ENCODE data around the gene GMCL2.

GMCL2 gene

DNA sequence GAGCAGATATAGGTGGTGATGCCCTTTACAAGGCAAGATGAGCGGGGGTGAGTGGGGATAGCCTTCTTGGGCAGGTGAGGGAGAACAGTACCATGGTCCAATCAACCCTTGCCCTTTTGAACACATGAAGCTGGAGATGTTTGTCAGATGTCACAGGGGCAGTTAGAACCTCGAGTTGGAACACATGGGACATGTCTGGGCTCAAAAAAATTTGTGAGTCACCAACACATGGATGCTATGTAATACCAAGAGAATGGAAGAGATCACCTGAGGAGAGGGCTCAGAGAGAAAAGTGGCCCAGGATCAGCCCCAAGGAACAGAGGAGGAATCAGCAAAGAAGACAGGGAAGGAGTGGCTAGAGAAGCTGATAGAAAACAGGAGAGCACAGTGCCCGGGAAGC is 40.8 kb upstream of the GMCL2 start:
- H3K27ac ChIP-seq: no peak overlapping the region

DNA sequence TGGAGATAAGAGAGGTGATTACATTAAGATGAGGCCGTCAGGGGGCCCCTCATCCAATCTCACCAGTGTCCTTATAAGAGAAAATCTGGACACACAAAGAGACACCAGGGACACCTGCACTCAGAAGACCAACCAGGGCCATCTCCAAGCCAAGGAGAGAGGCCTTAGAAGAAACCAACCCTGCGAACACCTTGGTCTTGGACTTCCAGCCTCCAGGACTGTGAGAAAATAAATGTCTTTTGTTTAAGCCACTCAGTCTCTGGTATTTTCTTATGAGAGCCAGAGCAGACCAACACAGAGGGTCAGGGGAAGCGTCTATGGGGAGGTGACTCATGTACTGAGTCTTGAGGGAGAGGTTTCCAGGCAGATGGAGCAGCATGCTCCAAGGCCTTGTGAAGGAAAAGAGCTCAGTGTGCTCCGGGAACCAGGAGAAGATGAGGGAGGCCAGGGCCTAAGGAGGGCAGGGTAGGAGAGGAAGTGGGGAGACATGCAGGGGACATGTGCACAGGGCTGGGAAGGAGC is 40.0 kb upstream of the GMCL2 start:
- no peak overlapping the region for H3K27ac ChIP-seq
- TF ChIP-seq ZFX (IDR thresholded peaks at IDR 0.05): no peak
- TF ChIP-seq, protein P1, sequence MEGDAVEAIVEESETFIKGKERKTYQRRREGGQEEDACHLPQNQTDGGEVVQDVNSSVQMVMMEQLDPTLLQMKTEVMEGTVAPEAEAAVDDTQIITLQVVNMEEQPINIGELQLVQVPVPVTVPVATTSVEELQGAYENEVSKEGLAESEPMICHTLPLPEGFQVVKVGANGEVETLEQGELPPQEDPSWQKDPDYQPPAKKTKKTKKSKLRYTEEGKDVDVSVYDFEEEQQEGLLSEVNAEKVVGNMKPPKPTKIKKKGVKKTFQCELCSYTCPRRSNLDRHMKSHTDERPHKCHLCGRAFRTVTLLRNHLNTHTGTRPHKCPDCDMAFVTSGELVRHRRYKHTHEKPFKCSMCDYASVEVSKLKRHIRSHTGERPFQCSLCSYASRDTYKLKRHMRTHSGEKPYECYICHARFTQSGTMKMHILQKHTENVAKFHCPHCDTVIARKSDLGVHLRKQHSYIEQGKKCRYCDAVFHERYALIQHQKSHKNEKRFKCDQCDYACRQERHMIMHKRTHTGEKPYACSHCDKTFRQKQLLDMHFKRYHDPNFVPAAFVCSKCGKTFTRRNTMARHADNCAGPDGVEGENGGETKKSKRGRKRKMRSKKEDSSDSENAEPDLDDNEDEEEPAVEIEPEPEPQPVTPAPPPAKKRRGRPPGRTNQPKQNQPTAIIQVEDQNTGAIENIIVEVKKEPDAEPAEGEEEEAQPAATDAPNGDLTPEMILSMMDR (conservative IDR thresholded peaks at IDR 0.05): no peak

More for the DNA sequence above, 40.8 kb upstream of the GMCL2 start:
- TF ChIP-seq, protein P1 (conservative IDR thresholded peaks at IDR 0.05): no peak
- no peak for TF ChIP-seq ZFX (IDR thresholded peaks at IDR 0.05)

DNA sequence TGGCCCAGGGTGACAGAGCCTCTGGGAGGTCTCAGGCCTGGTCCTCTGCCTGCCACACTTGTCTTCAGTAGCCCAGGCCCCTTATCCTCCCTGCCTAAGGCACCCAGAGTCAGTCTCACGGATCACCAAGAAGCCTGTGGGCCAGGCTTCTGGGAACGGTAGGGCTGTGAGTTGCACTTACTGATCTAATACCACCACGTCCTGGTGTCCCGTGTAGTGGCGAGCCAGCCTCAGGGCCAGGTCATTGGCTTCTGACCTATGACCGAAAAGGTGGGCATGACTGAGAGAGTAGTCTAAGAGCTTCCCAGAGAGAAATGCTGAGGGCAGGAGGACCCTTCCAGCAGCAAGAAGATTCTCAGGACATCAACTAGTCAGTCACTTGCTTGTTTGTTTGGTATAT is 38.0 kb upstream of the GMCL2 start:
- TF ChIP-seq ZFX (IDR thresholded peaks at IDR 0.05): no peak
- TF ChIP-seq, protein P1 (conservative IDR thresholded peaks at IDR 0.05): no peak
- no peak overlapping the region for H3K27ac ChIP-seq

DNA sequence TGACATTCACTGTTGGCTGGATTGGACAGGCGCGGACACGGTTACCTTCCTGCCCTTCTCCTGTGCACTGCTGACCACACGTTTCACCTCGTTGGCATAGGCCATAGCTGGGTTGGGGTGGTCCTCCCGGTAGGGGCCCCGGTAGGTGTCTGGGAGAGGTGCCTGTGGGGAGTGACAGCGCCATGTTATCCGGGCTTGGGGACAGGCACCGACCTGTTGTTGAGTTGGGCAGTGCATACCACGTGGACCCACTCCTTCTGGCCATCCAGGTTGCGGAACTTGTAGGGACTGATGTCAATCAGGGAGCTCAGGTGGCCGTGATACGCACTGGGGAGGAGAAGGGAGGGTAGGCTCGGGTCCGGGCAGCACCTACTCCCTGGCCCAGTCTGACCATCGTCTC is 37.2 kb upstream of the GMCL2 start:
- TF ChIP-seq, protein P1 (conservative IDR thresholded peaks at IDR 0.05): no peak
- TF ChIP-seq ZFX (IDR thresholded peaks at IDR 0.05): no peak
- no peak overlapping the region for H3K27ac ChIP-seq

DNA sequence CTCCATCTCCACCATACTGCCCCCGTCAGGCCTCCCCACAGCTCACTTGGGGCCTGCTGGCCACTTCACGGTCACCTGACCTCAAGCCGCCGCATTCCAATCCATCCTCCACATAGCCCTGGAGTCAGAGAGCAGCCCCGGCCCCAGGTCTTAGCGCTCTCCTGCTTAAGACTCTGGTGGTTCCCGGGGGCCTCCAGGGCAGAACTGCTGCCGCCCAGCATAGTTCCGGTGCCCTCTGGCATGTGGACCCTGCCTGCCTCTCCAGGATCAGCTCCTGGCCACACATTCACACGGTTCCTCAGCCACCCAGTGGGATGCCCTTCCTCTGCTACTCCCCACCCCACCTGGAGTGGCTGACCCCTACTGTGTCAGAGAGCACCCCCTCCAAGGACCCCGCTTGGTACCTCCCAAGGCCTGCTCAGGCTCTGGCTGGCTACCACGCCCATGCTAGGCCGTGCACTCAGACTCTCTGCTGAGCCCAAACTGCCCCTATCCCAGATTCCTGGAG is 36.7 kb upstream of the GMCL2 start:
- no peak overlapping the region for H3K27ac ChIP-seq
- TF ChIP-seq, protein P1 (conservative IDR thresholded peaks at IDR 0.05): no peak
- no peak for TF ChIP-seq ZFX (IDR thresholded peaks at IDR 0.05)

DNA sequence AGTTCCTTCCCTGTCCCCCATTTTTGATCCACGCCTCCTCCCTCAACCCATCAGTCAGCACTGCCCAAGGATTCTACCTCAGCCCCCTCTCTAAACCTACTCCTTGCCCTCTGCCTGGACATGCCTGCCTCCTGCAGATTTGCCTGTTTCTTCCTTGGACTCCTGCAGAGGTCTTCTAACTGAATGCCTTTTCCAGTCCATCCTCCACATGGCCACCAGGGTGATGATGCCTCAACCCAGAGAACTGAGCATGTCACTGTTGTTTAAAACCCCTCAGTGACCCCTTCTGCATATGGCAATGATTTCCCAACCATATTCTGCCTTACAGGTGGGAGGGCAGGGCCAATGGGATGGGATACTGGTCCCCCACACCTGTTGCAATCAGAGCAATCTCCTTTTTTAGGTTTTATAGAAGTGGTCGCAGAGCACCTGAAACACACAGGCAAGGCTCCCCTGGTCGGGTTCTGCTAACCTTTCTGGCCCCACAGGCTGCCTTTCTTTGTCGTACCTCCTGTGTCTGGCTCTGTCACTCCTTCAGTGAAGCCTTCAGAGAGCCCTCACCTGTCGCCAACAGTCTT is 36.1 kb upstream of the GMCL2 start:
- no peak overlapping the region for H3K27ac ChIP-seq
- TF ChIP-seq, protein P1 (conservative IDR thresholded peaks at IDR 0.05): no peak
- no peak for TF ChIP-seq ZFX (IDR thresholded peaks at IDR 0.05)

DNA sequence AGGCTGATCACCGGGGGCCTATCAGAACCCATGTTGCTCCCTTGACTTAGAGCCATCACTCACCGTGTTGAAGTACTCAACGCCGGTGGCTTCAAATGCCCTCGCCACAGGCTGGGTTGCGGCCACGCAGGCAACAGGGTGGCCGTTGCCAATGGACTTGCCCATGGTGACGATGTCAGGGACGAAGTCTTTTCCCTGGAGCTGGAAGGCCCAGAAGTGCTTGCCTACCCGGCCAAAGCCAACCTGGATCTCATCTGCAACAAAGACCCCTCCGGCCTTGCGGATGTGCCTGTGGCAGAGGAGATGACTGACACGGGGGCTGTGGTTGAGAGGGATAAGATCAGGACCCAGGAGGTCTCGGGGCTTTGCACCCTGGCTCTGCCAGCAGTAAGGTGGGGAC is 35.1 kb upstream of the GMCL2 start:
- no peak for TF ChIP-seq ZFX (IDR thresholded peaks at IDR 0.05)
- TF ChIP-seq, protein P1 (conservative IDR thresholded peaks at IDR 0.05): no peak
- no peak overlapping the region for H3K27ac ChIP-seq

All from C4-2B (cell line).